HCT116 (cell line): Measurements from ENCODE around the gene MED13L.

ENCODE experiments used
- EZH2 ChIP-seq: fragments of 200-600 bp; sonication (generic); IDR thresholded peaks from 2 replicates; pipeline ENCODE4 v1.6.1; 2017; ENCODE audit warnings: antibody characterized with exemption, mixed run types
- EZH2phosphoT487 ChIP-seq: fragments of 200-600 bp; IDR thresholded peaks from 2 replicates; pipeline ENCODE4 v1.6.1; 2018; ENCODE audit warnings: antibody characterized with exemption, borderline replicate concordance
- POLR2A ChIP-seq: IDR thresholded peaks from 2 replicates; pipeline ENCODE4 v1.7.0; 2011; ENCODE audit warnings: borderline replicate concordance; ENCODE audit not compliant: insufficient read depth, insufficient read length; ENCODE audit errors: extremely low read depth
- RAD21 ChIP-seq: IDR thresholded peaks from 2 replicates; pipeline ENCODE4 v1.6.1; 2012; ENCODE audit warnings: low read depth, mild to moderate bottlenecking
- SP1 ChIP-seq: IDR thresholded peaks from 2 replicates; pipeline ENCODE4 v1.6.1; 2012; ENCODE audit warnings: low read depth
- TF ChIP-seq, protein P1 (sequence below), 3 experiments: fragments of 200-600 bp in 1 of 3; sonication (generic) in 1 of 3; IDR thresholded peaks in 2 of 3; conservative IDR thresholded peaks in 1 of 3; 2 replicates each; pipeline ENCODE4 v1.5.1; 2012 to 2017; ENCODE audit warnings: low read depth in 2 of 3, low read length in 2 of 3, antibody characterized with exemption in 1 of 3, borderline replicate concordance in 1 of 3, control low read depth in 1 of 3, mild to moderate bottlenecking in 1 of 3, mixed read lengths in 1 of 3, mixed run types in 1 of 3, moderate library complexity in 1 of 3; ENCODE audit not compliant: insufficient read depth in 1 of 3
- TF ChIP-seq, protein P2 (sequence below): IDR thresholded peaks from 2 replicates; pipeline ENCODE4 v1.6.1; 2011; ENCODE audit warnings: mild to moderate bottlenecking, low read length, moderate library complexity; ENCODE audit not compliant: insufficient replicate concordance; ENCODE audit errors: extremely low read depth

- TF ChIP-seq, protein P1, sequence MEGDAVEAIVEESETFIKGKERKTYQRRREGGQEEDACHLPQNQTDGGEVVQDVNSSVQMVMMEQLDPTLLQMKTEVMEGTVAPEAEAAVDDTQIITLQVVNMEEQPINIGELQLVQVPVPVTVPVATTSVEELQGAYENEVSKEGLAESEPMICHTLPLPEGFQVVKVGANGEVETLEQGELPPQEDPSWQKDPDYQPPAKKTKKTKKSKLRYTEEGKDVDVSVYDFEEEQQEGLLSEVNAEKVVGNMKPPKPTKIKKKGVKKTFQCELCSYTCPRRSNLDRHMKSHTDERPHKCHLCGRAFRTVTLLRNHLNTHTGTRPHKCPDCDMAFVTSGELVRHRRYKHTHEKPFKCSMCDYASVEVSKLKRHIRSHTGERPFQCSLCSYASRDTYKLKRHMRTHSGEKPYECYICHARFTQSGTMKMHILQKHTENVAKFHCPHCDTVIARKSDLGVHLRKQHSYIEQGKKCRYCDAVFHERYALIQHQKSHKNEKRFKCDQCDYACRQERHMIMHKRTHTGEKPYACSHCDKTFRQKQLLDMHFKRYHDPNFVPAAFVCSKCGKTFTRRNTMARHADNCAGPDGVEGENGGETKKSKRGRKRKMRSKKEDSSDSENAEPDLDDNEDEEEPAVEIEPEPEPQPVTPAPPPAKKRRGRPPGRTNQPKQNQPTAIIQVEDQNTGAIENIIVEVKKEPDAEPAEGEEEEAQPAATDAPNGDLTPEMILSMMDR (IDR thresholded peaks at IDR 0.05 in 2 of 3, conservative IDR thresholded peaks at IDR 0.05 in 1 of 3; ENCODE audit: borderline replicate concordance in 1 of 3, insufficient read depth in 1 of 3, low read depth in 2 of 3, low read length in 2 of 3), result no peak
- no peak for TF ChIP-seq RAD21
- no peak for TF ChIP-seq POLR2A
- TF ChIP-seq, protein P2, sequence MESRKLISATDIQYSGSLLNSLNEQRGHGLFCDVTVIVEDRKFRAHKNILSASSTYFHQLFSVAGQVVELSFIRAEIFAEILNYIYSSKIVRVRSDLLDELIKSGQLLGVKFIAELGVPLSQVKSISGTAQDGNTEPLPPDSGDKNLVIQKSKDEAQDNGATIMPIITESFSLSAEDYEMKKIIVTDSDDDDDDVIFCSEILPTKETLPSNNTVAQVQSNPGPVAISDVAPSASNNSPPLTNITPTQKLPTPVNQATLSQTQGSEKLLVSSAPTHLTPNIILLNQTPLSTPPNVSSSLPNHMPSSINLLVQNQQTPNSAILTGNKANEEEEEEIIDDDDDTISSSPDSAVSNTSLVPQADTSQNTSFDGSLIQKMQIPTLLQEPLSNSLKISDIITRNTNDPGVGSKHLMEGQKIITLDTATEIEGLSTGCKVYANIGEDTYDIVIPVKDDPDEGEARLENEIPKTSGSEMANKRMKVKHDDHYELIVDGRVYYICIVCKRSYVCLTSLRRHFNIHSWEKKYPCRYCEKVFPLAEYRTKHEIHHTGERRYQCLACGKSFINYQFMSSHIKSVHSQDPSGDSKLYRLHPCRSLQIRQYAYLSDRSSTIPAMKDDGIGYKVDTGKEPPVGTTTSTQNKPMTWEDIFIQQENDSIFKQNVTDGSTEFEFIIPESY, result no peak
- no peak for TF ChIP-seq EZH2
- no peak for TF ChIP-seq EZH2phosphoT487
- TF ChIP-seq SP1, result no peak
These were observed 70.7 kb downstream of the MED13L start for GRCh38 chr12:116206828-116207227.
